H1 (cell line): Measurements from ENCODE around the gene BTBD1. TPM values are rescaled to one million over a fixed set of nuclear protein-coding genes. Genes with fewer than 3 reads are reported as not detected.

ENCODE experiments used
- CHD2 ChIP-seq: IDR thresholded peaks from 2 replicates; pipeline ENCODE4 v1.6.1; 2012; ENCODE audit warnings: low read length, improper control_type of control experiment
- CTBP2 ChIP-seq: IDR thresholded peaks from 2 replicates; pipeline ENCODE4 v1.7.0; 2011; ENCODE audit warnings: borderline replicate concordance, mild to moderate bottlenecking, moderate library complexity, mixed read lengths, low read length; ENCODE audit not compliant: insufficient read depth, insufficient read length
- E2F6 ChIP-seq: IDR thresholded peaks from 2 replicates; pipeline ENCODE4 v1.6.1; 2012; ENCODE audit warnings: inconsistent platforms
- FOSL1 ChIP-seq: IDR thresholded peaks from 2 replicates; pipeline ENCODE4 v1.6.1; 2011; ENCODE audit warnings: mild to moderate bottlenecking, low read depth, low read length, moderate library complexity; ENCODE audit not compliant: insufficient read depth
- HDAC6 ChIP-seq: IDR thresholded peaks from one replicate; pipeline ENCODE4 v1.7.1; 2012; ENCODE audit warnings: low read depth, mild to moderate bottlenecking, inconsistent platforms, low read length, moderate library complexity
- JUND ChIP-seq: IDR thresholded peaks from 2 replicates; pipeline ENCODE4 v1.6.1; 2011; ENCODE audit warnings: mild to moderate bottlenecking, improper control_type of control experiment, low read length
- NRF1 ChIP-seq: IDR thresholded peaks from 2 replicates; pipeline ENCODE4 v1.6.1; 2011; ENCODE audit warnings: mild to moderate bottlenecking, low read depth, low read length, improper control_type of control experiment
- PHF8 ChIP-seq: fragments of 200-600 bp; sonication (generic); conservative IDR thresholded peaks from 2 replicates; pipeline ENCODE4 v1.7.1; 2012; ENCODE audit warnings: low read depth, mild to moderate bottlenecking, inconsistent platforms, low read length, moderate library complexity
- POU5F1 ChIP-seq: IDR thresholded peaks from 2 replicates; pipeline ENCODE4 v1.6.1; 2011; ENCODE audit warnings: low read depth, mild to moderate bottlenecking, low read length, moderate library complexity
- RBBP5 ChIP-seq: IDR thresholded peaks from 2 replicates; pipeline ENCODE4 v1.7.1; 2012; ENCODE audit warnings: low read depth, mild to moderate bottlenecking, inconsistent platforms, low read length, moderate library complexity, borderline replicate concordance
- RFX5 ChIP-seq: IDR thresholded peaks from 2 replicates; pipeline ENCODE4 v1.6.1; 2011; ENCODE audit warnings: low read depth, low read length, improper control_type of control experiment, borderline replicate concordance
- SAP30 ChIP-seq: fragments of 300-600 bp; sonication (generic); IDR thresholded peaks from 2 replicates; pipeline ENCODE4 v1.7.1; 2012; ENCODE audit warnings: low read length, moderate library complexity, mild to moderate bottlenecking, inconsistent platforms; ENCODE audit not compliant: insufficient read depth, insufficient replicate concordance
- SIN3A ChIP-seq, 2 experiments: IDR thresholded peaks in 1 of 2; conservative IDR thresholded peaks in 1 of 2; 2 replicates each; pipeline ENCODE4 v1.6.1; 2011 to 2012; ENCODE audit warnings: low read length in 2 of 2, improper control_type of control experiment in 1 of 2, low read depth in 1 of 2, mild to moderate bottlenecking in 1 of 2
- TAF1 ChIP-seq: IDR thresholded peaks from 2 replicates; pipeline ENCODE4 v1.6.1; 2011; ENCODE audit warnings: mild to moderate bottlenecking, low read depth, low read length
- TAF7 ChIP-seq: optimal IDR thresholded peaks from 2 replicates; pipeline ENCODE3; 2011; ENCODE audit warnings: low read depth, mild to moderate bottlenecking, inconsistent platforms, low read length, moderate library complexity, borderline replicate concordance
- ZNF274 ChIP-seq: IDR thresholded peaks from 2 replicates; pipeline ENCODE4 v1.7.0; 2012; ENCODE audit warnings: low read length, borderline replicate concordance; ENCODE audit errors: extremely low read depth
- polyA plus RNA-seq, 7 experiments: library from polyadenylated mRNA; depleted of rRNA in 3 of 7; stranded (reverse) in 5 of 7; unstranded in 2 of 7; fragments of >200 nt in 5 of 7; fragments of 200-250 nt in 2 of 7; gene quantifications; 1 replicate in 5 of 7; 2 replicates in 1 of 7; 4 replicates in 1 of 7; pipeline versions ENCODE4 v1.2.1 to v1.2.3, GENCODE V29; 2011 to 2013; ENCODE audit warnings: missing spikeins in 2 of 7, mixed read lengths in 2 of 7
- total RNA-seq: library from RNA; stranded (reverse); fragmentation: NEBNext Ultra II Directional; extraction: Animal tissue kit (Norgen Biotek cat#: 25700); gene quantifications from 2 replicates; pipeline ENCODE4 v1.2.1, GENCODE V29; 2021

The BTBD1 gene
- total and polyA plus RNA-seq, 2 of the 8 experiments (the other 6 are each of a cell fraction or from before 2014, with no cell fraction given): 18.6 to 39.5 TPM

GRCh38 chr15:83066734-83067637 lies at the start of gene BTBD1 (continued):
- no peak for TF ChIP-seq NRF1
- TF ChIP-seq E2F6: no peak; the same call in none of the 2 replicates
- TF ChIP-seq SIN3A (conservative IDR thresholded peaks at IDR 0.05 in 1 of 2, IDR thresholded peaks at IDR 0.05 in 1 of 2; ENCODE audit: low read depth in 1 of 2, low read length in 2 of 2): peak; percentile 32 to 62; a peak in 1 of 4 replicates
- TF ChIP-seq FOSL1: 0 out of 2 replicates have a peak, but pooled peaks have one; percentile 9
- no peak for TF ChIP-seq SAP30
- TF ChIP-seq HDAC6: no peak
- TF ChIP-seq TAF7: peak; percentile 28
- no peak for TF ChIP-seq POU5F1
- peak; percentile 70; the same call in 1 of the 2 replicates for TF ChIP-seq RBBP5
- TF ChIP-seq TAF1: peak; percentile 81
- TF ChIP-seq JUND: no peak
- no peak for TF ChIP-seq CHD2
- no peak for TF ChIP-seq ZNF274
- peak; percentile 98 for TF ChIP-seq PHF8
- TF ChIP-seq RFX5: no peak
- no peak for TF ChIP-seq CTBP2
